ENCODE results near the gene CST9. TPM values are rescaled to one million over a fixed set of nuclear protein-coding genes. Genes with fewer than 3 reads are reported as not detected.

Gene CST9
- total RNA-seq, 2 experiments from 2014 or later = not detected

DNA sequence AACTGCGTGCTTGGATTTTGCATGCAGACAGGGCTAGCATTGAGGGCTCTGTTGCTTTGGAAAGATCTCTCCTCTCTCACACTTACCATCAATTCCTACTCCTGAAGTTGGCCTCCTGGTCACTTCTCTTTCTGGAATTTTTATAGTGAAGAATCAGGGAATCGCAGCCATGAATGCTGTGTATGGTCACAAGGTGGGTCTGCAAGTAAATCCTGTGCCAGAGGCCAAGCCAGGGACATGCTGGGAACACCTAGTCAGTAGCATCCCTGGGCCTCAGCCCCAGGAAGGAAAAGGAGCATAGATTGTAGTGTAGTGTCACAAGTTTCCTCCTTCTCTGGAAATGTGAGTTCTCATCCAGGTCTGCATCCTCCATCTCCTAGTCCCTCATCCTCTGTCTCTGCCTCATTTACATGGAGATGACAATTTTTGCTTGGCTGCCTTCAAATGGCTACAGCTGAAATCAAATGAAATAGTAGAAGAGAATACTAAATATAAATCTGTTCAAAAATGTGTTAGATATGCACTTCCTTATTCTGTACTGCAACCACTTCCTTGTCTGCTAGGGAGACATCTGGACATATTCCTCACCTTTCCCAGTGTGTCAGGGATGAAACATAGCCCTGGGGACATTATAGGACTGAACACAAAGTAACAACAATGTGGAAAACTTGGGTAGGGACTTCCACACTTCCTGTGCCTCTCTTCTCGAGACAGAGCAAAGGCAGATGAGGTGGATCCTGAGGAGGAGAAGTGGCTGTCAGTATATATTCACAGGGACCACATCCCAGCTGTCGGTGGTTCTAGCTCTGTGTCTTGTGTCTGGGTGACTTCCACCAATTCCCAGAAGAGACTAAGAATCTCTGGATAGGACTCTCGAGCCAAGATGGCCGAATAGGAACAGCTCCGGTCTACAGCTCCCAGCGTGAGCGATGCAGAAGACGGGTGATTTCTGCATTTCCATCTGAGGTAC, 17.0 kb downstream of the CST9 start:
- peaks cover 17% of the 10 kb centered on the region for H3K27me3 Mint-ChIP-seq
- CTCF ChIA-PET = no interaction called here
- H3K27ac ChIP-seq (ENCODE audit: low read depth in 1 of 2, low read length in 2 of 2) = no peak overlapping the region
- POLR2A ChIA-PET = no interaction called here
- H3K36me3 Mint-ChIP-seq (ENCODE audit: low read depth) = no peaks in the 10 kb centered on the region
- H3K4me3 ChIP-seq (ENCODE audit: low read length) = no peak overlapping the region
- ATAC-seq (ENCODE audit: poor library complexity) = no peak
- H3K4me1 Mint-ChIP-seq (ENCODE audit: low read depth) = no peaks in the 10 kb centered on the region
- TF ChIP-seq, protein P1, sequence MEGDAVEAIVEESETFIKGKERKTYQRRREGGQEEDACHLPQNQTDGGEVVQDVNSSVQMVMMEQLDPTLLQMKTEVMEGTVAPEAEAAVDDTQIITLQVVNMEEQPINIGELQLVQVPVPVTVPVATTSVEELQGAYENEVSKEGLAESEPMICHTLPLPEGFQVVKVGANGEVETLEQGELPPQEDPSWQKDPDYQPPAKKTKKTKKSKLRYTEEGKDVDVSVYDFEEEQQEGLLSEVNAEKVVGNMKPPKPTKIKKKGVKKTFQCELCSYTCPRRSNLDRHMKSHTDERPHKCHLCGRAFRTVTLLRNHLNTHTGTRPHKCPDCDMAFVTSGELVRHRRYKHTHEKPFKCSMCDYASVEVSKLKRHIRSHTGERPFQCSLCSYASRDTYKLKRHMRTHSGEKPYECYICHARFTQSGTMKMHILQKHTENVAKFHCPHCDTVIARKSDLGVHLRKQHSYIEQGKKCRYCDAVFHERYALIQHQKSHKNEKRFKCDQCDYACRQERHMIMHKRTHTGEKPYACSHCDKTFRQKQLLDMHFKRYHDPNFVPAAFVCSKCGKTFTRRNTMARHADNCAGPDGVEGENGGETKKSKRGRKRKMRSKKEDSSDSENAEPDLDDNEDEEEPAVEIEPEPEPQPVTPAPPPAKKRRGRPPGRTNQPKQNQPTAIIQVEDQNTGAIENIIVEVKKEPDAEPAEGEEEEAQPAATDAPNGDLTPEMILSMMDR (IDR thresholded peaks at IDR 0.05) = no peak
- no peaks in the 10 kb centered on the region for H3K4me1 ChIP-seq (ENCODE audit: insufficient read depth, low read length)
- H3K9me3 Mint-ChIP-seq = no peaks in the 10 kb centered on the region
- H3K9me3 ChIP-seq (ENCODE audit: control insufficient read depth in 1 of 2, insufficient read depth in 1 of 2, low read length in 2 of 2) = peaks cover 0 to 10% of the 10 kb centered on the region in 2 experiments
- H3K27me3 ChIP-seq (ENCODE audit: control insufficient read depth in 1 of 2, insufficient read depth in 2 of 2, low read length in 2 of 2) = peaks cover 5 to 11% of the 10 kb centered on the region in 2 experiments
- no peak overlapping the region for H3K4me3 Mint-ChIP-seq
- no peak for DNase-seq
- intact Hi-C loops (cut with DNase I, micrococcal nuclease) = loop anchor here in 1 of 2 experiments (10.0 kb wide), 1 partner anchor 56 kb away; no protein-coding TSS in a partner anchor
- H3K27ac Mint-ChIP-seq = no peak overlapping the region
- H3K36me3 ChIP-seq (ENCODE audit: insufficient read depth, low read length) = no peaks in the 10 kb centered on the region

DNA sequence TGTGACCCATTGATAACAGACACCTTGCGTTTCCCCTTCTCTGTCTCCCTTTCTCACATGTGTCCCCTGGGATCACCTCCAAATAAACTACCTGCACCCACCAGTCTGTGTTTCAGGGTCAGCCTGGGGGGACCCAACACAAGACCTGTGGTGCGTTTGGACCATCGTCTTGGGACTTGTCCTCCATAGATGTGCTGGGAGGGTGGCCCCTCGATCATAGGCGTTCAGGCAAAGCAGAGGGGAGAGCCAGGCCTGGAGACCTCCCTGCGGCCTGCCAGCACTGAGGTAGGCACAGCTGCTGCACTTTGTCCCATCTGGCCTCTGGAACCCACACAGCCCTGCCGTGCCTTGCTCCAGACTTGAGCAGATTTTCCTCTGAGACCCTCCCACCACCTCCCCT, 18.1 kb downstream of the CST9 start:
- H3K9me3 Mint-ChIP-seq = no peaks in the 10 kb centered on the region
- H3K4me3 Mint-ChIP-seq = no peak overlapping the region
- Histone ChIP-seq H3K9me3 (ENCODE audit: control insufficient read depth in 1 of 2, insufficient read depth in 1 of 2, low read length in 2 of 2) (peaks cover 0 to 10% of the 10 kb centered on the region in 2 experiments), H3K27me3 (ENCODE audit: control insufficient read depth in 1 of 2, insufficient read depth in 2 of 2, low read length in 2 of 2) (peaks cover 5 to 11% of the 10 kb centered on the region in 2 experiments), H3K36me3 (ENCODE audit: insufficient read depth, low read length) (no peaks in the 10 kb centered on the region), H3K4me3 (ENCODE audit: low read length) (no peak overlapping the region), H3K27ac (ENCODE audit: low read depth in 1 of 2, low read length in 2 of 2) (no peak overlapping the region), H3K4me1 (ENCODE audit: insufficient read depth, low read length) (no peaks in the 10 kb centered on the region)
- DNase-seq (no peak), ATAC-seq (ENCODE audit: poor library complexity) (no peak)
- no peak overlapping the region for H3K27ac Mint-ChIP-seq
- H3K4me1 Mint-ChIP-seq (ENCODE audit: low read depth) = no peaks in the 10 kb centered on the region
- peaks cover 17% of the 10 kb centered on the region for H3K27me3 Mint-ChIP-seq
- ChIA-PET CTCF (no interaction called here), POLR2A (no interaction called here)
- H3K36me3 Mint-ChIP-seq (ENCODE audit: low read depth) = no peaks in the 10 kb centered on the region
- TF ChIP-seq, protein P1 (IDR thresholded peaks at IDR 0.05) = no peak
- intact Hi-C loops (cut with DNase I, micrococcal nuclease) = loop anchor here in 1 of 2 experiments (10.0 kb wide), 1 partner anchor 57 kb away; no protein-coding TSS in a partner anchor

DNA sequence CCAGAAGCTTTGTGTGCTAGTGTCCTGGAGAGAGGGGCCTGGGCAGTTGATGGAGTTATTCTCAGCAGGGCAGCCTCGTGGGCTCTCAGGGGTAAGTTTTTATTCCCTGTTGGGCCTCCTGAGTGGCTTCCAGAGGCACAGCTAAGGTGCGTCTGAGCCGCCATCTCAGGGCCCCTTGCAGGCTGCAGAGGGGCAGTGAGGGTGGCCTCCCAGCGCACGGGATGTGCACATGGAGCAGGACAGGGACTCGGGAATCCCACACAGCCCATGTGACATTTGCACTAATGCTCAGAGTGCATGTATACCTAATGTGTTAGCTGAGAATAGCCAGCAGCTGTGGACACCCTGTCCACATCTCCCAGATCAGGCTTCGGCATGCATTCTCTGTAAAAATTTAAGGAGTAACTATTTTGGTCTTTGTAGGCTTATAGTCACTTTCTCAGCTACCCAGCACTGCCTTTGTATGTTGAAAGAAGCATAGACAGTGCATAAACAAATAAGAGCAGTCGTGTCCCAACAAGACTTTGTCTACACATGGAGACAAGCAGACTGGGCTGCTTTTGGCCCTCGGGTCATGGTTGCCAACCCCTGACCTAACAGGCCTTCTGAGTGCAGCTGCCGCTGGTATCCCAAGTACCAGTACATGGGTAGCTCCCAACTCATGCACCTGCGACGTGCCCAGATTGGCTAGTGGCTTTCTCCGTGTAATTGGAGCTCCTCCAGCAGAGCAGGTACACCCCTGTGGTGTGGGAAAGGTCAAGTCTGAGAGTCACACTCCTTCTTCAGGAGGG, 18.8 kb downstream of the CST9 start:
- intact Hi-C loops (cut with DNase I, micrococcal nuclease) = loop anchor here in 1 of 2 experiments (10.0 kb wide), 1 partner anchor 58 kb away; no protein-coding TSS in a partner anchor
- ChIA-PET POLR2A (no interaction called here), CTCF (no interaction called here)
- Histone ChIP-seq H3K27me3 (ENCODE audit: control insufficient read depth in 1 of 2, insufficient read depth in 2 of 2, low read length in 2 of 2) (peaks cover 5 to 17% of the 10 kb centered on the region in 2 experiments), H3K9me3 (ENCODE audit: control insufficient read depth in 1 of 2, insufficient read depth in 1 of 2, low read length in 2 of 2) (peaks cover 0 to 10% of the 10 kb centered on the region in 2 experiments), H3K27ac (ENCODE audit: low read depth in 1 of 2, low read length in 2 of 2) (no peak overlapping the region), H3K4me3 (ENCODE audit: low read length) (no peak overlapping the region), H3K4me1 (ENCODE audit: insufficient read depth, low read length) (no peaks in the 10 kb centered on the region), H3K36me3 (ENCODE audit: insufficient read depth, low read length) (no peaks in the 10 kb centered on the region)
- Mint-ChIP-seq H3K4me3 (no peak overlapping the region), H3K27me3 (peaks cover 17% of the 10 kb centered on the region), H3K36me3 (ENCODE audit: low read depth) (no peaks in the 10 kb centered on the region), H3K27ac (no peak overlapping the region), H3K4me1 (ENCODE audit: low read depth) (no peaks in the 10 kb centered on the region), H3K9me3 (no peaks in the 10 kb centered on the region)
- ATAC-seq (ENCODE audit: poor library complexity) (no peak), DNase-seq (no peak)
- TF ChIP-seq, protein P1 (IDR thresholded peaks at IDR 0.05) = no peak

All from CD4-positive, alpha-beta T cell (primary cell).